SU-DHL-6 (cell line): ENCODE results near the gene CCDC180.
"Not testable (repeated sequence)": the region's sequence is repeated elsewhere in the genome, so short reads cannot be mapped to it uniquely, and the experiment has no call there.

Experiments
- H2AFZ ChIP-seq: fragments of 200-600 bp; sonication (generic); 2 replicates; pipeline ENCODE4 v1.6.1; 2014; ENCODE audit warnings: low read depth, mild to moderate bottlenecking, moderate library complexity, mixed read lengths, antibody characterized with exemption, low read length; ENCODE audit not compliant: severe bottlenecking
- H3F3A ChIP-seq: fragments of 200-600 bp; shearing (Covaris generic); 2 replicates; pipeline ENCODE4 v1.6.0; 2016; ENCODE audit warnings: antibody characterized with exemption, mild to moderate bottlenecking; ENCODE audit not compliant: insufficient read depth
- H3K27ac ChIP-seq: fragments of 200-600 bp; sonication (generic); 2 replicates; pipeline ENCODE4 v1.5.1; 2016; ENCODE audit warnings: low read depth, mild to moderate bottlenecking, low read length, moderate library complexity, mixed read lengths
- H3K27me3 ChIP-seq: fragments of 200-600 bp; sonication (generic), shearing (Covaris generic); 2 replicates; pipeline ENCODE4 v1.6.0; 2014; ENCODE audit warnings: mild to moderate bottlenecking, low read length
- H3K36me3 ChIP-seq: fragments of 200-600 bp; sonication (generic); 2 replicates; pipeline ENCODE4 v1.6.1; 2014; ENCODE audit warnings: mild to moderate bottlenecking, low read length, mixed read lengths
- H3K4me2 ChIP-seq: fragments of 300-600, 200-600 bp; shearing (Covaris generic), sonication (generic); 2 replicates; pipeline ENCODE4 v1.6.0; 2014; ENCODE audit warnings: low read length, low read depth, mild to moderate bottlenecking; ENCODE audit not compliant: poor library complexity, severe bottlenecking
- H3K4me3 ChIP-seq: fragments of 200-600 bp; sonication (generic); 2 replicates; pipeline ENCODE4 v1.5.1; 2014; ENCODE audit warnings: antibody characterized with exemption, low read length, mild to moderate bottlenecking, mixed read lengths; ENCODE audit not compliant: insufficient read depth, poor library complexity, severe bottlenecking
- H3K79me2 ChIP-seq: fragments of 200-600 bp; sonication (generic); 2 replicates; pipeline ENCODE4 v1.6.1; 2014; ENCODE audit warnings: mild to moderate bottlenecking, low read length, moderate library complexity; ENCODE audit not compliant: insufficient read depth
- H3K9ac ChIP-seq: fragments of 200-600 bp; sonication (generic); 2 replicates; pipeline ENCODE4 v1.7.0; 2014; ENCODE audit warnings: mild to moderate bottlenecking, low read length
- H3K9me2 ChIP-seq: fragments of 200-600 bp; sonication (generic); replicated peaks from 2 replicates; pipeline ENCODE4 v1.6.1; 2014; ENCODE audit warnings: low read length; ENCODE audit not compliant: insufficient read depth
- H3K9me3 ChIP-seq: fragments of 200-600 bp; sonication (generic); 2 replicates; pipeline ENCODE4 v1.6.1; 2014; ENCODE audit warnings: low read length, mixed read lengths; ENCODE audit not compliant: insufficient read depth
- H4K20me1 ChIP-seq: fragments of 200-600 bp; sonication (generic); 2 replicates; pipeline ENCODE4 v1.6.1; 2014; ENCODE audit warnings: low read depth, mild to moderate bottlenecking, antibody characterized with exemption, low read length, moderate library complexity, mixed read lengths
- EZH2phosphoT487 ChIP-seq: fragments of 200-600 bp; sonication (generic), shearing (Covaris generic); conservative IDR thresholded peaks from 2 replicates; pipeline ENCODE4 v1.6.1; 2018; ENCODE audit warnings: mild to moderate bottlenecking, antibody characterized with exemption, low read length, moderate library complexity, mixed read lengths
- TF ChIP-seq, protein P1 (sequence below): fragments of 200-600 bp; sonication (generic); IDR thresholded peaks from one replicate; pipeline ENCODE4 v1.5.1; 2017; ENCODE audit warnings: antibody characterized with exemption, mild to moderate bottlenecking, low read length, moderate library complexity; ENCODE audit not compliant: insufficient read depth, poor library complexity, severe bottlenecking

Gene CCDC180

DNA sequence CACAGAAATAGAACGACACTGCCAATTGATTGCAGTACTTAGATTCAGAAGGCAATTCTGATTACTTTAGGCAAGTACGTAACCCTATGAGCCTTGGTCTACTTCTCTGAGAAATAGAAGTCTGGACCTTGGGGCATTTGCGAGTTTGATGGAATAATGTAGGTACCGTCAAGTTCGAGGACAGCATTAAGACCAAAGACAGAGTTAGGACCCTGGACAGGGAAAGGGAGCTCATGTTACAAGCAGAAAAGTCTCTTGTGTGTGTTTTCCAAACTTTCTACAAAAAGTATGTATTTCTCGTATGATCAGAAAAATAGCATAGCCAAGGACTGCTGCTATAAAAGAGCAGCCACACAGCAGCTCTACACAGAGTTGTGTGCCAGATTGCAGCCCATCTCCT, 20.1 kb downstream of the CCDC180 start:
- no peaks in the 10 kb centered on the region for H3K36me3 ChIP-seq
- no peaks in the 10 kb centered on the region for H4K20me1 ChIP-seq
- no peak overlapping the region for H3K4me2 ChIP-seq
- H3K9me3 ChIP-seq: no peaks in the 10 kb centered on the region
- H3F3A ChIP-seq: no peaks in the 10 kb centered on the region
- H3K27me3 ChIP-seq: no peaks in the 10 kb centered on the region
- H3K9me2 ChIP-seq: no peaks in the 10 kb centered on the region
- H3K79me2 ChIP-seq: no peaks in the 10 kb centered on the region
- H3K4me3 ChIP-seq: no peak overlapping the region
- no peak overlapping the region for H3K9ac ChIP-seq
- no peak overlapping the region for H3K27ac ChIP-seq
- TF ChIP-seq, protein P1, sequence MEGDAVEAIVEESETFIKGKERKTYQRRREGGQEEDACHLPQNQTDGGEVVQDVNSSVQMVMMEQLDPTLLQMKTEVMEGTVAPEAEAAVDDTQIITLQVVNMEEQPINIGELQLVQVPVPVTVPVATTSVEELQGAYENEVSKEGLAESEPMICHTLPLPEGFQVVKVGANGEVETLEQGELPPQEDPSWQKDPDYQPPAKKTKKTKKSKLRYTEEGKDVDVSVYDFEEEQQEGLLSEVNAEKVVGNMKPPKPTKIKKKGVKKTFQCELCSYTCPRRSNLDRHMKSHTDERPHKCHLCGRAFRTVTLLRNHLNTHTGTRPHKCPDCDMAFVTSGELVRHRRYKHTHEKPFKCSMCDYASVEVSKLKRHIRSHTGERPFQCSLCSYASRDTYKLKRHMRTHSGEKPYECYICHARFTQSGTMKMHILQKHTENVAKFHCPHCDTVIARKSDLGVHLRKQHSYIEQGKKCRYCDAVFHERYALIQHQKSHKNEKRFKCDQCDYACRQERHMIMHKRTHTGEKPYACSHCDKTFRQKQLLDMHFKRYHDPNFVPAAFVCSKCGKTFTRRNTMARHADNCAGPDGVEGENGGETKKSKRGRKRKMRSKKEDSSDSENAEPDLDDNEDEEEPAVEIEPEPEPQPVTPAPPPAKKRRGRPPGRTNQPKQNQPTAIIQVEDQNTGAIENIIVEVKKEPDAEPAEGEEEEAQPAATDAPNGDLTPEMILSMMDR: no peak
- no peak for TF ChIP-seq EZH2phosphoT487
- no peak overlapping the region for H2AFZ ChIP-seq

DNA sequence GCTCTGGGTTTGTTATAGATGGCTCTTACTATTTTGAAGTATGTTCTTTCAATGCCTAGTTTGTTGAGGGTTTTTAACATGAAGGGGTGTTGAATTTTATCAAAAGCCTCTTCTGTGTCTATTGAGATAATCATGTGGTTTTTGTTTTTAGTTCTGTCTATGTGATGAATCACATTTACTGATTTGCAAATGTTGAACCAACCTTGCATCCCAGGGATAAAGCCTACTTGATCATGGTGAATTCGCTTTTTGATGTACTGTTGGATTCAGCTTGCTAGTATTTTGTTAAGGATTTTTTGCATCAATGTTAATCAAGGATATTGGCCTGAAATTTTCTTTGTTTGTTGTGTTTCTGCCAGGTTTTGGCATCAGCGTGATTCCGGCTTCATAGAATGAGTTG, 25.5 kb downstream of the CCDC180 start:
- no peaks in the 10 kb centered on the region for H3K36me3 ChIP-seq
- TF ChIP-seq EZH2phosphoT487: no peak
- TF ChIP-seq, protein P1: no peak
- no peaks in the 10 kb centered on the region for H4K20me1 ChIP-seq

DNA sequence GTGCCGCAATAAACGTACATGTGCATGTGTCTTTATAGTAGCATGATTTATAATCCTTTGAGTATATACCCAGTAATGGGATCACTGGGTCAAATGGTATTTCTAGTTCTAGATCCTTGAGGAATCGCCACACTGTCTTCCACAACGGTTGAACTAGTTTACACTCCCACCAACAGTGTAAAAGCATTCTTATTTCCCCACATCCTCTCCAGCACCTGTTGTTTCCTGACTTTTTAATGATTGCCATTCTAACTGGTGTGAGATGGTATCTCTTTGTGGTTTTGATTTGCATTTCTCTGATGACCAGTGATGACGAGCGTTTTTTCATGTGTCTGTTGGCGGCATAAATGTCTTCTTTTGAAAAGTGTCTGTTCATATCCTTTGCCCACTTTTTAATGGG, 28.2 kb downstream of the CCDC180 start:
- H2AFZ ChIP-seq, H3K36me3 ChIP-seq, H4K20me1 ChIP-seq, H3K27ac ChIP-seq, H3K79me2 ChIP-seq, H3K9me3 ChIP-seq, H3K4me3 ChIP-seq, H3K9ac ChIP-seq, H3K4me2 ChIP-seq, H3F3A ChIP-seq, H3K9me2 ChIP-seq, H3K27me3 ChIP-seq: not testable (repeated sequence)

More for the DNA sequence above, 25.5 kb downstream of the CCDC180 start:
- Histone ChIP-seq H3K9ac (no peak overlapping the region), H3K27ac (no peak overlapping the region), H3K9me2 (no peaks in the 10 kb centered on the region), H2AFZ (no peak overlapping the region), H3F3A (no peaks in the 10 kb centered on the region), H3K4me2 (no peak overlapping the region), H3K79me2 (no peaks in the 10 kb centered on the region), H3K9me3 (no peaks in the 10 kb centered on the region), H3K27me3 (no peaks in the 10 kb centered on the region), H3K4me3 (no peak overlapping the region)

DNA sequence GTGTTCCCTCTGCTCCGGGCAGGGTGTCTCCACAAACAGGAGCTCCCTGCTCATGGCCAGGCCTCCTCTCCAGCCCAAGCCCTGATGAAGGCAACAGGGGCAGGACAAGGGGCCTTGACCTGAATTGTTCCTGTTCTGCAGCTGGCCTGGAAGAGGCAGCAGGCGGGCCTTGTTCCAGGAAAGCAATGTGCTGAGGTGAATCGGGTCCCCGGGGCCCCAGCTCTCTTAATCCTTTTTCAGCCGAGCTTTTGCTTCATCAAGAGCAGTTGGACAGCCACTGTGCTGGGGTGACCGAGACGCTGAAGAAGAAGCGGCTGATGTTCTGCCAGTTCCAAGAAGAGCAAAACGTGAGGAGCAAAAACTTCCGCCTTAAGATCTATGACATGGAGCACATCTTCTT, 41.4 kb downstream of the CCDC180 start:
- Histone ChIP-seq H3K36me3 (no peaks in the 10 kb centered on the region), H3K27me3 (no peaks in the 10 kb centered on the region), H3K9me3 (no peaks in the 10 kb centered on the region), H3K9ac (no peak overlapping the region), H3K9me2 (no peaks in the 10 kb centered on the region), H3K4me2 (no peak overlapping the region), H3K4me3 (no peak overlapping the region), H3F3A (no peaks in the 10 kb centered on the region), H2AFZ (no peak overlapping the region), H3K27ac (no peak overlapping the region), H3K79me2 (no peaks in the 10 kb centered on the region), H4K20me1 (no peaks in the 10 kb centered on the region)
- TF ChIP-seq EZH2phosphoT487: no peak
- TF ChIP-seq, protein P1: no peak
